ENCODE data around the gene TTC12.

Gene TTC12

GRCh38 chr11:113408206-113408605 lies 93.8 kb downstream of the TTC12 start:
- DNase-seq, result no peak

DNA sequence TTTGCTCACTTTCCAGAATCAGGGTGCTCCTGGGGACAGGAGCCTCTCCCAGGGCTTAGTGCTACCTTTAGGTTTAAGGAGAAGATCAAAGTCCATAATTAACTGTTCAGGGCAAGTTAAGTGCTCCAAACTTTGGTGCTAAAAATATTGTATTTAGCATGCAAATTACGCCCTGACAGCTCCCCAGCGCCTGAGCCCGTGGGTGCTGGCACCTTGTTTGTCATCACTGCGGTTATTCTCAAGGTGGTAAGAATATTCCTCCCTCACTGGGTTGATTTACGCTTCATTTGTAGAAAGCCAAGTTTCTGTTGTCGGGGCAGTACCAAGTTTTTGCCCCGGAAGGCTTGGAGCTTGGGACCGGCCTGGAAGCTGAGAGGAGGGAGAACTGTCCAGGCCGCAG lies 94.5 kb downstream of the TTC12 start:
- no peak for DNase-seq

DNA sequence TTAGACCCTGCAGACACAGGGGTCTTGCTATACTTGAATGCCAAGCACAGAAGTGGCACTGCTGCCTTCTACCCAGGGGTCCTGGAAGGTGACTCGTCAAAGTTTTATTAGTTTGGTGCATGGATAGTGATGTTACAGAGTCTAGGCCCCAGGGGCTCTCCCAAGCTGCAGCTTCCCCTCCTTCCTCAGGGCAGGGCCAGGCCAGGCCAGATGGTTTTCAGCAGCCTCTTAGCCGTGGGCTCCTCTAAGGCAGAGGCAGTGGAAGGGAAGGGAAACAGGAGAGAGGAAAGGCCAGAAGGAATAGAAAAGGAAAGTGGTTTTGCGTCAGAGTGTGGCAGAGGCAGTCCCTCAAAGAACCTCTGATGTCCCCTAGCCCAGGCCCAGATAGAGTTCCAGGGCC lies 95.1 kb downstream of the TTC12 start:
- DNase-seq, result no peak

DNA sequence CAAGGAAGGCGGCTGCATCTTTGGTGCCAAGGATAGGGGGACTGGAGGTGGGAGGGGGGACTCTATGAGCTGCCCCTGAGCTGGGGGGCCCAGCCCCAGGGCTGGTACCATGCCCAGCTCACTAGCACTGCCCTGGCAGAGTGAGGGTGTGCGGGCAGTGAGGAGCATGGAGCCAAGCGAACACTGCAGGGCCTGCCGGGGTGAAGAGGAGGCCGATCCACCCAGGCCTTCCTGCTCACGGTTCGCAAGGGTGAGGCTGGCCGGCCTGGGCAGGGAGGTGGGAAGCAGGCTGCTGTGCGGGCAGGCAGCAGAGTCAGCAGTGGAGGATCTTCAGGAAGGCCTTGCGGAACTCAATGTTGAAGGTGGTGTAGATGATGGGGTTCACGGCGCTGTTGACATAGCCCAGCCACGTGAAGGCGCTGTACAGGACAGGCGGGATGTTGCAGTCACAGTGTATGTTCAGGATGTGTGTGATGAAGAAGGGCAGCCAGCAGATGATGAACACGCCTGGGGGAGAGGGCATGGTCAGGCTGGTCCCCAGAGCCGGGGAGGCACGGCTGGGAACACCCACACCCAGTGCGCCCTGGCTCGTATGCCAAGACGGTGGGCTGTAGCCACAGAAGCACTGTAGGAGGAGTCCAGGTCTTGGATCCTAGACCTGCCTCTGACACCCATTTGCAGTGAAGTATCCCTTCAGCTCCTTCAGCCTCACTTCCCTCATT lies 96.2 kb downstream of the TTC12 start:
- DNase-seq, result no peak

GRCh38 chr11:113411536-113411935 lies 97.2 kb downstream of the TTC12 start:
- no peak for DNase-seq

- DNase-seq, result no peak
Observed at GRCh38 chr11:113412675-113413074, 98.3 kb downstream of the TTC12 start.

- DNase-seq, result no peak
Observed at GRCh38 chr11:113415343-113415742, 101.0 kb downstream of the TTC12 start.

Measured in activated CD4-positive, alpha-beta T cell treated with anti-CD3 and anti-CD28 coated beads for 48 hours (primary cell).